Caco-2 (cell line): ENCODE measurements around the gene TIMM10. TPM values are rescaled to one million over a fixed set of nuclear protein-coding genes. Genes with fewer than 3 reads are reported as not detected.

Experiments used
- BruUV-seq: library from RNA; stranded (reverse); fragments of 400-500 nt; replicated peaks from 2 replicates; lab custom pipeline; 2021; lab: Mats Ljungman, UMichigan
- CTCF ChIA-PET: fragments of 300-600 bp; sonication (Branson Sonifier 250); formaldehyde crosslinking; loops from one replicate; lab custom pipeline; 2022; ENCODE audit warnings: antibody characterized with exemption; lab: Charles Lee
- POLR2A ChIA-PET: fragments of 300-600 bp; sonication (Branson Sonifier 250); formaldehyde crosslinking; loops from one replicate; lab custom pipeline; 2022; ENCODE audit warnings: antibody characterized with exemption; lab: Charles Lee
- DNase-seq, 2 experiments: peaks; one replicate each; pipeline versions ENCODE4 v3.0.0 to v3.0.0-alpha.2; 2020 to 2022
- H3K27me3 ChIP-seq: replicated peaks from 2 replicates; pipeline ENCODE4 v1.6.0; 2011; ENCODE audit warnings: low read length; ENCODE audit not compliant: control insufficient read depth, insufficient read depth
- H3K36me3 ChIP-seq: 2 replicates; pipeline ENCODE4 v1.5.1; 2011; ENCODE audit warnings: low read length; ENCODE audit not compliant: control insufficient read depth, insufficient read depth
- H3K4me1 ChIP-seq: fragments of 250-450 bp; sonication (Bioruptor Pico); 2 replicates; pipeline ENCODE4 v1.5.1; 2020; ENCODE audit warnings: mild to moderate bottlenecking
- H3K4me3 ChIP-seq: 2 replicates; pipeline ENCODE4 v1.5.1; 2011; ENCODE audit warnings: low read depth, mild to moderate bottlenecking, control low read depth, low read length
- H3K9me3 ChIP-seq: fragments of 250-450 bp; sonication (Bioruptor Pico); 2 replicates; pipeline ENCODE4 v1.5.1; 2020; ENCODE audit warnings: mild to moderate bottlenecking, moderate library complexity
- H3K27ac Mint-ChIP-seq: one replicate; pipeline ENCODE4 v1.8.0; 2022; ENCODE audit warnings: mixed read lengths; ENCODE audit not compliant: unreplicated experiment
- H3K27me3 Mint-ChIP-seq: one replicate; pipeline ENCODE4 v1.8.0; 2022; ENCODE audit warnings: mixed read lengths; ENCODE audit not compliant: insufficient read depth, unreplicated experiment
- H3K36me3 Mint-ChIP-seq: one replicate; pipeline ENCODE4 v1.8.0; 2022; ENCODE audit warnings: mild to moderate bottlenecking, mixed read lengths; ENCODE audit not compliant: insufficient read depth, unreplicated experiment
- H3K4me1 Mint-ChIP-seq: one replicate; pipeline ENCODE4 v1.8.0; 2022; ENCODE audit warnings: low read depth, mixed read lengths; ENCODE audit not compliant: unreplicated experiment
- H3K4me3 Mint-ChIP-seq: one replicate; pipeline ENCODE4 v1.8.0; 2022; ENCODE audit warnings: mild to moderate bottlenecking, moderate library complexity, mixed read lengths; ENCODE audit not compliant: unreplicated experiment
- H3K9me3 Mint-ChIP-seq: one replicate; pipeline ENCODE4 v1.8.0; 2022; ENCODE audit warnings: mixed read lengths; ENCODE audit not compliant: unreplicated experiment
- CTCF ChIP-seq, 2 experiments: fragments of 200-600 bp in 1 of 2; IDR thresholded peaks; 1 replicate in 1 of 2; 2 replicates in 1 of 2; pipeline versions ENCODE4 v1.5.1 to v1.8.0; 2011 to 2022; ENCODE audit warnings: antibody characterized with exemption in 1 of 2, control low read depth in 1 of 2, inconsistent platforms in 1 of 2, low read depth in 1 of 2, low read length in 1 of 2, mild to moderate bottlenecking in 1 of 2, moderate library complexity in 1 of 2; ENCODE audit not compliant: insufficient read depth in 1 of 2, severe bottlenecking in 1 of 2, unreplicated experiment in 1 of 2
- intact Hi-C: fragments of 100-400 bp; cut with micrococcal nuclease; formaldehyde crosslinking; loops from one replicate; pipeline ENCODE4 v1.10.0; 2022; ENCODE audit not compliant: unreplicated experiment
- total RNA-seq: library from RNA; stranded (reverse); gene quantifications from 2 replicates; pipeline ENCODE4 v1.2.3, GENCODE V29; 2022

TIMM10 gene
- total RNA-seq, 1 experiment from 2014 or later: 103 TPM

GRCh38 chr11:57490456-57491248 is 39.9 kb downstream of the TIMM10 start:
- POLR2A ChIA-PET: no interaction called here
- peaks cover 15% of the 10 kb centered on the region for H3K4me1 ChIP-seq
- CTCF ChIA-PET: interaction anchor here (0.5 to 1.9 kb wide), 4 partner anchors 12 to 145 kb away, joined by 3 to 18 read pairs (median 4); no protein-coding TSS in a partner anchor
- DNase-seq: no peak
- no TSS peak for BruUV-seq
- Mint-ChIP-seq H3K9me3 (no peaks in the 10 kb centered on the region), H3K36me3 (peaks cover 48% of the 10 kb centered on the region), H3K4me1 (peaks cover 14% of the 10 kb centered on the region), H3K4me3 (no peak overlapping the region), H3K27me3 (no peaks in the 10 kb centered on the region), H3K27ac (no peak overlapping the region)
- H3K27me3 ChIP-seq: no peaks in the 10 kb centered on the region
- peaks cover 5% of the 10 kb centered on the region for H3K36me3 ChIP-seq
- H3K4me3 ChIP-seq: no peak overlapping the region
- TF ChIP-seq CTCF (IDR thresholded peaks at IDR 0.05; ENCODE audit: insufficient read depth in 1 of 2, low read depth in 1 of 2, low read length in 1 of 2, severe bottlenecking in 1 of 2, unreplicated experiment in 1 of 2): no peak
- intact Hi-C loops: no loop called here
- H3K9me3 ChIP-seq: no peaks in the 10 kb centered on the region

- peaks cover 38% of the 10 kb centered on the region for H3K36me3 Mint-ChIP-seq
- DNase-seq: no peak
- ChIA-PET CTCF (interaction anchor here (0.6 to 1.1 kb wide), 2 partner anchors 11 to 39 kb away, joined by 4 to 7 read pairs; no protein-coding TSS in a partner anchor), POLR2A (interaction anchor here (1.4 kb wide), 1 partner anchor 12 kb away, joined by 4 read pairs; no protein-coding TSS in a partner anchor)
- peaks cover 8% of the 10 kb centered on the region for H3K4me1 Mint-ChIP-seq
- no peaks in the 10 kb centered on the region for H3K9me3 Mint-ChIP-seq
- peaks cover 2% of the 10 kb centered on the region; the same call in 1 of the 2 replicates for H3K4me1 ChIP-seq
- peaks cover 4% of the 10 kb centered on the region for H3K36me3 ChIP-seq
- no peaks in the 10 kb centered on the region for H3K9me3 ChIP-seq
- H3K27me3 ChIP-seq: no peaks in the 10 kb centered on the region
- no peaks in the 10 kb centered on the region for H3K27me3 Mint-ChIP-seq
- no peak overlapping the region for H3K4me3 Mint-ChIP-seq
- no peak overlapping the region for H3K4me3 ChIP-seq
- no peak for TF ChIP-seq CTCF (IDR thresholded peaks at IDR 0.05; ENCODE audit: insufficient read depth in 1 of 2, low read depth in 1 of 2, low read length in 1 of 2, severe bottlenecking in 1 of 2, unreplicated experiment in 1 of 2)
- H3K27ac Mint-ChIP-seq: no peak overlapping the region
- intact Hi-C loops: no loop called here
- BruUV-seq: no TSS peak
Observed at GRCh38 chr11:57487920-57488659, 42.5 kb downstream of the TIMM10 start.

GRCh38 chr11:57487021-57487778 is 43.4 kb downstream of the TIMM10 start:
- ChIA-PET POLR2A (no interaction called here), CTCF (no interaction called here)
- H3K4me1 ChIP-seq: no peaks in the 10 kb centered on the region
- TF ChIP-seq CTCF (IDR thresholded peaks at IDR 0.05; ENCODE audit: insufficient read depth in 1 of 2, low read depth in 1 of 2, low read length in 1 of 2, severe bottlenecking in 1 of 2, unreplicated experiment in 1 of 2): no peak
- H3K4me1 Mint-ChIP-seq: peaks cover 7% of the 10 kb centered on the region
- no peak overlapping the region for H3K4me3 ChIP-seq
- no peaks in the 10 kb centered on the region for H3K9me3 ChIP-seq
- DNase-seq: no peak
- intact Hi-C loops: no loop called here
- H3K4me3 Mint-ChIP-seq: no peak overlapping the region
- H3K27me3 ChIP-seq: no peaks in the 10 kb centered on the region
- H3K27me3 Mint-ChIP-seq: no peaks in the 10 kb centered on the region
- BruUV-seq: no TSS peak
- H3K36me3 ChIP-seq: peaks cover 4% of the 10 kb centered on the region
- no peak overlapping the region for H3K27ac Mint-ChIP-seq
- peaks cover 37% of the 10 kb centered on the region for H3K36me3 Mint-ChIP-seq
- no peaks in the 10 kb centered on the region for H3K9me3 Mint-ChIP-seq
